PC-9 (cell line): ENCODE results near the gene PTPN20.

Experiments used
- EZH2 ChIP-seq: fragments of 200-600 bp; sonication (generic); IDR thresholded peaks from 2 replicates; pipeline ENCODE4 v1.8.0; 2017; ENCODE audit warnings: antibody characterized with exemption, low read depth
- TF ChIP-seq, protein P1 (sequence below): fragments of 200-600 bp; sonication (generic); conservative IDR thresholded peaks from 2 replicates; pipeline ENCODE4 v1.6.1; 2017; ENCODE audit warnings: mixed run types, antibody characterized with exemption, mild to moderate bottlenecking, moderate library complexity

DNA sequence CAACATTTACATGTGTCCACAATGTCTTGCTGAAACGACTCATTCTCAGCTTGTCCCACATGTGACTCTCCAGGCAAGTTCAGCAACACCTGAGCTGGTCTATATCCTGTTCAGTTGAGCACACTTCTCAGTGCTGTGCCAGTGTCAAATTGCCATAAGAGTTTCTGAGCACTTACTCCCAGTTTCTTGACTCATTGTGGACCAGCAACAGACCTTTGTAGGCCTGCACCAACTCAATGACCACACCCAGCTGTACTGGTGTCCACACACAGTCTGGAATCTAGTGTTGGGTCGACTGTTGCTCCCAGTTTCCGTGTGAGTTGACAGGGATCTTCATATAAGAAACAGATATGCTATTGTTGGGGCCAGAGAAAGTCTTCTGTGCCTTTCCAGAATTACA lies 88.0 kb downstream of the PTPN20 start:
- TF ChIP-seq, protein P1, sequence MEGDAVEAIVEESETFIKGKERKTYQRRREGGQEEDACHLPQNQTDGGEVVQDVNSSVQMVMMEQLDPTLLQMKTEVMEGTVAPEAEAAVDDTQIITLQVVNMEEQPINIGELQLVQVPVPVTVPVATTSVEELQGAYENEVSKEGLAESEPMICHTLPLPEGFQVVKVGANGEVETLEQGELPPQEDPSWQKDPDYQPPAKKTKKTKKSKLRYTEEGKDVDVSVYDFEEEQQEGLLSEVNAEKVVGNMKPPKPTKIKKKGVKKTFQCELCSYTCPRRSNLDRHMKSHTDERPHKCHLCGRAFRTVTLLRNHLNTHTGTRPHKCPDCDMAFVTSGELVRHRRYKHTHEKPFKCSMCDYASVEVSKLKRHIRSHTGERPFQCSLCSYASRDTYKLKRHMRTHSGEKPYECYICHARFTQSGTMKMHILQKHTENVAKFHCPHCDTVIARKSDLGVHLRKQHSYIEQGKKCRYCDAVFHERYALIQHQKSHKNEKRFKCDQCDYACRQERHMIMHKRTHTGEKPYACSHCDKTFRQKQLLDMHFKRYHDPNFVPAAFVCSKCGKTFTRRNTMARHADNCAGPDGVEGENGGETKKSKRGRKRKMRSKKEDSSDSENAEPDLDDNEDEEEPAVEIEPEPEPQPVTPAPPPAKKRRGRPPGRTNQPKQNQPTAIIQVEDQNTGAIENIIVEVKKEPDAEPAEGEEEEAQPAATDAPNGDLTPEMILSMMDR = no peak
- no peak for TF ChIP-seq EZH2
